ENCODE results near the gene C5. TPM values are rescaled to one million over a fixed set of nuclear protein-coding genes. Genes with fewer than 3 reads are reported as not detected.
A peak's percentile ranks its signal among the peaks of the same experiment; 100 is the strongest.

The C5 gene
- total and polyA plus RNA-seq, 9 of the 15 experiments (the other 6 are each of a cell fraction or from before 2014, with no cell fraction given) = 0.08 to 0.91 (median 0.42) TPM

DNA sequence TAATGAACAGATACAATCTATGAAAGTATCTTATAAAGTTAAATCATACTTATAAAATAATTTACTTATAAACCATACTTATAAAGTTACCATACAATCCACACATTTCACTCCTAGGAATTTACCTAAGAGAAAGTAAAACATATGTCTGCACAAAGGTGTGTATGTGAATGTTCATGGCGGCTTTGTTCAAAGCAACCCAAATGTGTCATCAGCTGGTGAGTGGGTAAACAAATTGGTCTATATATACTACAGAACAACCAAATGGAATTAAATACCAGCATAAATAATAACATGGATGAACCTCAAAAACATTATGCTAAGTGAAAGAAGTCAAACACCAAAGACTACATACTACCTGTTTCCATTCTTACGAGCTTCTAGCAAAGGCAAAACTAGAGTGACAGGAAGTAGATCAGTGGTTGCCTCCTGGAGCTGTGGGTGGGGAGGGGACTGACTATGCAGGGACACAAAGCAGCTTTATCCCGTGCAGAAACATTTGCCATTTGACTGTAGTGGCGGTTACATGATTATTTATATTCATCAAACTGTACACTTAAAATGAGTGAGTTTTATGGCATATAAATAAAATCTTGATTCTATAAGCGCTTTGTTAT, 134.1 kb downstream of the C5 start:
- DNase-seq (ENCODE audit: extremely low read depth in 1 of 4, low spot score in 3 of 4) (no peak), ATAC-seq (peak; percentile 28; the same call in 2 of the 3 replicates), FAIRE-seq (no peak)
- Histone ChIP-seq H3K27ac (ENCODE audit: extremely low read depth, low read depth, low read length) (no peak overlapping the region), H3K36me3 (ENCODE audit: control insufficient read depth, insufficient read depth, low read length) (no peaks in the 10 kb centered on the region), H4K20me1 (replicated peaks; ENCODE audit: control insufficient read depth, insufficient read depth, low read length) (no peaks in the 10 kb centered on the region), H3K4me1 (replicated peaks in 1 of 2; ENCODE audit: control insufficient read depth in 2 of 2, insufficient read depth in 2 of 2, low read length in 2 of 2) (peaks cover 24 to 32% of the 10 kb centered on the region in 2 experiments; a peak in 4 of 5 replicates), H3K9me3 (replicated peaks; ENCODE audit: control insufficient read depth, insufficient read depth, low read depth, low read length) (no peaks in the 10 kb centered on the region), H3K4me2 (ENCODE audit: insufficient read depth, low read length) (no peak overlapping the region), H3K27me3 (ENCODE audit: control insufficient read depth in 2 of 2, insufficient read depth in 2 of 2, low read length in 2 of 2) (no peaks in the 10 kb centered on the region), H3K9ac (ENCODE audit: insufficient read depth in 1 of 2, low read depth in 2 of 2, low read length in 2 of 2) (no peak overlapping the region), H3K79me2 (ENCODE audit: control insufficient read depth, insufficient read depth, low read length) (no peaks in the 10 kb centered on the region), H3K4me3 (no peak overlapping the region), H2AFZ (ENCODE audit: low read depth, low read length) (peak overlapping the region; percentile 56), H3K9me1 (ENCODE audit: control insufficient read depth, insufficient read depth, low read length) (no peaks in the 10 kb centered on the region)
- WGBS (ENCODE audit: insufficient coverage, low coverage, missing lambda C conversion rate) = 31% methylated on average over 5 of the region's 5 CpGs
- in situ Hi-C loops (cut with MboI) = no loop called here
- intact Hi-C loops (cut with micrococcal nuclease) = no loop called here
- TF ChIP-seq PKNOX1 (IDR thresholded peaks at IDR 0.05) = peak; percentile 53
- TF ChIP-seq, protein P1, sequence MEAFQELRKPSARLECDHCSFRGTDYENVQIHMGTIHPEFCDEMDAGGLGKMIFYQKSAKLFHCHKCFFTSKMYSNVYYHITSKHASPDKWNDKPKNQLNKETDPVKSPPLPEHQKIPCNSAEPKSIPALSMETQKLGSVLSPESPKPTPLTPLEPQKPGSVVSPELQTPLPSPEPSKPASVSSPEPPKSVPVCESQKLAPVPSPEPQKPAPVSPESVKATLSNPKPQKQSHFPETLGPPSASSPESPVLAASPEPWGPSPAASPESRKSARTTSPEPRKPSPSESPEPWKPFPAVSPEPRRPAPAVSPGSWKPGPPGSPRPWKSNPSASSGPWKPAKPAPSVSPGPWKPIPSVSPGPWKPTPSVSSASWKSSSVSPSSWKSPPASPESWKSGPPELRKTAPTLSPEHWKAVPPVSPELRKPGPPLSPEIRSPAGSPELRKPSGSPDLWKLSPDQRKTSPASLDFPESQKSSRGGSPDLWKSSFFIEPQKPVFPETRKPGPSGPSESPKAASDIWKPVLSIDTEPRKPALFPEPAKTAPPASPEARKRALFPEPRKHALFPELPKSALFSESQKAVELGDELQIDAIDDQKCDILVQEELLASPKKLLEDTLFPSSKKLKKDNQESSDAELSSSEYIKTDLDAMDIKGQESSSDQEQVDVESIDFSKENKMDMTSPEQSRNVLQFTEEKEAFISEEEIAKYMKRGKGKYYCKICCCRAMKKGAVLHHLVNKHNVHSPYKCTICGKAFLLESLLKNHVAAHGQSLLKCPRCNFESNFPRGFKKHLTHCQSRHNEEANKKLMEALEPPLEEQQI (IDR thresholded peaks at IDR 0.05) = no peak
- CTCF ChIA-PET (ENCODE audit: low intra/inter-chr PET ratio) = interaction anchor here (1.2 kb wide), 1 partner anchor 21 kb away, joined by 3 read pairs; no protein-coding TSS in a partner anchor
- BruUV-seq (replicated peaks) = no TSS peak
- POLR2A ChIA-PET = interaction anchor here (0.6 to 0.9 kb wide), 2 partner anchors 8 to 10 kb away, joined by 3 read pairs; no protein-coding TSS in a partner anchor
